A549 treated with CORT108297 at 1 μM for 4 hours (cell line): Measurements from ENCODE around the gene MAGEA2. TPM values are rescaled to one million over a fixed set of nuclear protein-coding genes. Genes with fewer than 3 reads are reported as not detected.

ENCODE experiments used
- total RNA-seq: library from RNA; stranded (reverse); fragments of 200-300 nt; extraction: Qiagen RNA extraction; gene quantifications from 5 replicates; pipeline ENCODE4 v1.2.3, GENCODE V29; 2022

The MAGEA2 gene, protein sequence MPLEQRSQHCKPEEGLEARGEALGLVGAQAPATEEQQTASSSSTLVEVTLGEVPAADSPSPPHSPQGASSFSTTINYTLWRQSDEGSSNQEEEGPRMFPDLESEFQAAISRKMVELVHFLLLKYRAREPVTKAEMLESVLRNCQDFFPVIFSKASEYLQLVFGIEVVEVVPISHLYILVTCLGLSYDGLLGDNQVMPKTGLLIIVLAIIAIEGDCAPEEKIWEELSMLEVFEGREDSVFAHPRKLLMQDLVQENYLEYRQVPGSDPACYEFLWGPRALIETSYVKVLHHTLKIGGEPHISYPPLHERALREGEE
- 0.08 to 0.13 TPM (median 0.11 TPM) in 4 of 5 replicates, not detected in the other for total RNA-seq

DNA sequence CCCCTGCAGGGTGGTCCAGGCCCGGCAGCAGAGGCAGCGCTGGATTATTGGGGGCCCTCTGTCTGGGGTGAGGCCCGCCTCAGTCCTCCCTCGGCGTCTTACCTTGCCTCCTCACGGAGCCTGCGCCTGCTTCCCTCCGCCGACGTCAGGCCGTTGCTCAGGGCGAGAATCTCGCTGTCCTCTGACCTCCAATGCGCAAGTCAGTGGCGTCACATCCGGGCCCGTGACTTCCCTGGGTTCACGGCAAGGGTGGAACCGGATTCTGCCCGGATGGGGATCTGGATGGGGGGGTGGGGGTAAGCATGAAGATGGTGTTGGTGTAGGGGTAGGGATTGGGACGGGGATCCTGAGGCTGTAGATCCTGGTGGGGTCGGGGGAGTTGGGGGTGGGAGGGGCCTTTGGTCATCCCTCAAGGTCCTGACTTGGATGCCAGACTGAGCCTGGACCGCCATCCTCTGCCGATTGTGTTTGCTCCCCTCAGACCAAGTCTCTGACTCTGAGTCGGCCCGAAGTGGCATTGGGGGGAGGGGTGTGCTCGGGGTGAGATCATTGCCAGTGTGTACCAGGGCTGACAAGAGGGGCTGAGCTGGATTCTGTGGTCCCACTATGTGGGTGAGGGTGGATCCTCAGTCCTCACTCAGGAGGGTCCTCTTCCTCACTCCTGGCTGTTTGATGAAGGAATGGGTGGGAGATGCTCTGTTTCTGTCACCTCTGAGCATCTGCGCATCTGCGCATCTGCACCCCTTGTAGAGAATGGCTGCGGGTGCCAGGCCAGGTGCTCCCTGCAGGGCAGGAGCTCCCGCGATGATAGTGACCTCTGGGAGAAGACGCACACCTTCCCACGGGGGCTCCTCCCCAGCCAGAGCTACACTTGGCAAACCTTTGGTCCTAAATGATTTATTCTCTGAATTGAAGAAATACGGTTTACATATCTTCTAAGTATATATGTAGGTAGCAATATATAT lies at the start of gene MAGEA2:
Gene MAGEA2 (minus strand): TSS at position 157 of the 965 bp plus-strand sequence. CDS start 2,479 bp downstream, outside the sequence.

DNA sequence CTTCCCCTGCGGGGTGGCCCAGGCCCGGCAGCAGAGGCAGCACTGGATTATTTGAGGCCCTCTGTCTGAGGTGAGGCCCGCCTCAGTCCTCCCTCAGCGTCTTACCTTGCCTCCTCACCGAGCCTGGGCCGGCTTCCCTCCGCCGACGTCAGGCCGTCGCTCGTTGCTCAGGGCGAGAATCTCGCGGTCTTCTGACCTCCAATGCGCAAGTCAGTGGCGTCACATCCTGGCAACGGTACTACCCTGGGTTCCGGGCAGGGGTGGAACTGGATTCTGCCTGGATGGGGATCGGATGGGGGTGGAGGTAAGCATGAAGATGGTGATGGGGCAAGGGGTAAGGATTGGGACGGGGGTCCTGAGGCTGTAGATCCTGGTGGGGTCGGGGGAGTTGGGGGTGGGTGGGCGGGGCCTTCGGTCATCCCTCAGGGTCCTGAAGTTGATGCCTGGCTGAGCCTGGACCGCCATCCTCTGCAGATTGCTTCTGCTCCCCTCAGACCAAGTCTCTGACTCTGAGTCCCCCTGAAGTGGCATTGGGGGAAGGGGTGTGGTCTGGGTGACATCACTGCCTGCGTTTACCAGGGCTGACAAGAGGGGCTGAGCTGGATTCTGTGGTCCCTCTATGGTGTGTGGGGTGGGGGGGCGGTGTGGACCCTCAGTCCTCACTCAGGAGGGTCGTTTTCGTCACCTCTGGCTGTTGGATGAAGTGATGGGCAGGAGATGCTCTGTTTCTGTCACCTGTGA lies 16.1 kb upstream of the MAGEA2 start, which contains the start of gene MAGEA6:
Gene MAGEA6 (minus strand): TSS at position 141 of the 741 bp plus-strand sequence. CDS start 2,039 bp downstream, outside the sequence.

DNA sequence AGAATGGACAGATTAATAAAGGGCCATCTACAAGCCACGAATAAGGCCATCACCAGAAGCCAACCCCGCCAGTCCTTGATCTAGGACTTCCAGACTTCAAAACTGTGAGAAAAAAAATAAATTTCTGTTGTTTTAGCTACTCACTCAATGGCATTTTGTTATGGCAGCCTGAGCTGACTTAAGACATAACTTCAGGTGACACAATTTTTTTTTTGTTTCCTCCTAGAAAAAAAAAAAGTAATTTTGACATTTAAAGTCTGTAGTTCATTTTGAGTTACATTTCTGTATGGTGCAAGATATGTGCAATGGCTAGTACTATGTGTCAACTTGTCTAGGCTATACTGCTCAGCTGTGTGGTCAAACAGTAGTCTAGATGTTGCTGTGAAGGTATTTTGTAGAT lies 5.3 kb upstream of the MAGEA2 start, which contains the start of gene CSAG3:
Gene CSAG3 (plus strand): TSS at position 301 of the 400 bp plus-strand sequence.

DNA sequence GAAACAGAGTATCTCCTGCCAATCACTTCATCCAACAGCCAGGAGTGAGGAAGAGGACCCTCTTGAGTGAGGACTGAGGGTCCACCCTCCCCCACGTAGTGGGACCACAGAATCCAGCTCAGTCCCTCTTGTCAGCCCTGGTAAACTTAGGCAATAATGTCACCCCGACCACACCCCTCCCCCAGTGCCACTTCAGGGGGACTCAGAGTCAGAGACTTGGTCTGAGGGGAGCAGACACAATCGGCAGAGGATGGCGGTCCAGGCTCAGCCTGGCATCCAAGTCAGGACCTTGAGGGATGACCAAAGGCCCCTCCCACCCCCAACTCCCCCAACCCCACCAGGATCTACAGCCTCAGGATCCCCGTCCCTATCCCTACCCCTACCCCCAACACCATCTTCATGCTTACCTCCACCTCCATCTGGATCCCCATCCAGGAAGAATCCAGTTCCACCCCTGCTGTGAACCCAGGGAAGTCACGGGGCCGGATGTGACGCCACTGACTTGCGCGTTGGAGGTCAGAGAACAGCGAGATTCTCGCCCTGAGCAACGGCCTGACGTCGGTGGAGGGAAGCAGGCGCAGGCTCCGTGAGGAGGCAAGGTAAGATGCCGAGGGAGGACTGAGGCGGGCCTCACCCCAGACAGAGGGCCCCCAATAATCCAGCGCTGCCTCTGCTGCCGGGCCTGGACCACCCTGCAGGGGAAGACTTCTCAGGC lies 20.2 kb downstream of the MAGEA2 start, which contains the start of the genes CSAG1 and MAGEA12:
Gene CSAG1 (minus strand): TSS at position 461 of the 715 bp plus-strand sequence. CDS start 1,261 bp downstream, outside the sequence.
Gene MAGEA12 (plus strand): TSS at position 497 of the 715 bp plus-strand sequence. CDS start 2,405 bp downstream, outside the sequence.

DNA sequence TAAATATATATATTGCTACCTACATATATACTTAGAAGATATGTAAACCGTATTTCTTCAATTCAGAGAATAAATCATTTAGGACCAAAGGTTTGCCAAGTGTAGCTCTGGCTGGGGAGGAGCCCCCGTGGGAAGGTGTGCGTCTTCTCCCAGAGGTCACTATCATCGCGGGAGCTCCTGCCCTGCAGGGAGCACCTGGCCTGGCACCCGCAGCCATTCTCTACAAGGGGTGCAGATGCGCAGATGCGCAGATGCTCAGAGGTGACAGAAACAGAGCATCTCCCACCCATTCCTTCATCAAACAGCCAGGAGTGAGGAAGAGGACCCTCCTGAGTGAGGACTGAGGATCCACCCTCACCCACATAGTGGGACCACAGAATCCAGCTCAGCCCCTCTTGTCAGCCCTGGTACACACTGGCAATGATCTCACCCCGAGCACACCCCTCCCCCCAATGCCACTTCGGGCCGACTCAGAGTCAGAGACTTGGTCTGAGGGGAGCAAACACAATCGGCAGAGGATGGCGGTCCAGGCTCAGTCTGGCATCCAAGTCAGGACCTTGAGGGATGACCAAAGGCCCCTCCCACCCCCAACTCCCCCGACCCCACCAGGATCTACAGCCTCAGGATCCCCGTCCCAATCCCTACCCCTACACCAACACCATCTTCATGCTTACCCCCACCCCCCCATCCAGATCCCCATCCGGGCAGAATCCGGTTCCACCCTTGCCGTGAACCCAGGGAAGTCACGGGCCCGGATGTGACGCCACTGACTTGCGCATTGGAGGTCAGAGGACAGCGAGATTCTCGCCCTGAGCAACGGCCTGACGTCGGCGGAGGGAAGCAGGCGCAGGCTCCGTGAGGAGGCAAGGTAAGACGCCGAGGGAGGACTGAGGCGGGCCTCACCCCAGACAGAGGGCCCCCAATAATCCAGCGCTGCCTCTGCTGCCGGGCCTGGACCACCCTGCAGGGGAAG lies 39.5 kb downstream of the MAGEA2 start, which contains the start of gene MAGEA2B:
Gene MAGEA2B (plus strand): TSS at position 814 of the 973 bp plus-strand sequence. CDS start 2,479 bp downstream, outside the sequence.

DNA sequence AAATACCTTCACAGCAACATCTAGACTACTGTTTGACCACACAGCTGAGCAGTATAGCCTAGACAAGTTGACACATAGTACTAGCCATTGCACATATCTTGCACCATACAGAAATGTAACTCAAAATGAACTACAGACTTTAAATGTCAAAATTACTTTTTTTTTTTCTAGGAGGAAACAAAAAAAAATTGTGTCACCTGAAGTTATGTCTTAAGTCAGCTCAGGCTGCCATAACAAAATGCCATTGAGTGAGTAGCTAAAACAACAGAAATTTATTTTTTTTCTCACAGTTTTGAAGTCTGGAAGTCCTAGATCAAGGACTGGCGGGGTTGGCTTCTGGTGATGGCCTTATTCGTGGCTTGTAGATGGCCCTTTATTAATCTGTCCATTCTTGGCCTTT lies 44.5 kb downstream of the MAGEA2 start, which contains the start of gene CSAG2:
Gene CSAG2 (minus strand): TSS at position 101 of the 400 bp plus-strand sequence. CDS start 161 bp downstream, outside the sequence.

Other genes starting within 250 kb of the MAGEA2 start
- 0.17 to 0.23 TPM (median 0.21 TPM) in 5 replicates for gene GABRQ, start 115.9 kb downstream of the MAGEA2 start, total RNA-seq
- gene MAGEA3, start 55.0 kb downstream of the MAGEA2 start, total RNA-seq = 2.5 to 4.4 TPM (median 3.3 TPM) in 5 replicates
- not detected in 5 replicates for gene CSAG2, start 44.6 kb downstream of the MAGEA2 start, total RNA-seq
- not detected in 5 replicates for gene MAGEA2B, start 39.2 kb downstream of the MAGEA2 start, total RNA-seq
- 0.32 to 0.54 TPM (median 0.46 TPM) in 5 replicates for gene CSAG1, start 20.1 kb downstream of the MAGEA2 start, total RNA-seq
- 0.08 to 0.18 TPM (median 0.17 TPM) in 5 replicates for gene MAGEA12, start 20.1 kb downstream of the MAGEA2 start, total RNA-seq
- gene CSAG3, start 5.4 kb upstream of the MAGEA2 start, total RNA-seq = not detected in 5 replicates
- 10.5 to 13.7 TPM (median 12.9 TPM) in 5 replicates for gene MAGEA6, start 15.8 kb upstream of the MAGEA2 start, total RNA-seq
- 71.8 to 88.7 TPM (median 72.6 TPM) in 5 replicates for gene CETN2, start 76.9 kb upstream of the MAGEA2 start, total RNA-seq
- gene NSDHL, start 77.2 kb upstream of the MAGEA2 start, total RNA-seq = 39.7 to 42.5 TPM (median 40.6 TPM) in 5 replicates
- 6.1 to 7.6 TPM (median 6.9 TPM) in 5 replicates for gene ZNF185, start 144.2 kb upstream of the MAGEA2 start, total RNA-seq
- not detected in 5 replicates for gene PNMA5, start 240.3 kb upstream of the MAGEA2 start, total RNA-seq